H7 (cell line): ENCODE data around the gene ABCA4. TPM values are rescaled to one million over a fixed set of nuclear protein-coding genes. Genes with fewer than 3 reads are reported as not detected.
"Not testable (repeated sequence)": the region's sequence is repeated elsewhere in the genome, so short reads cannot be mapped to it uniquely, and the experiment has no call there.

Experiments
- DNase-seq: peaks from one replicate; pipeline ENCODE4 v3.0.0; 2012
- H3K27me3 ChIP-seq: 2 replicates; pipeline ENCODE4 v1.6.0; 2011; ENCODE audit warnings: mild to moderate bottlenecking, low read length; ENCODE audit not compliant: control insufficient read depth, insufficient read depth
- H3K36me3 ChIP-seq: replicated peaks from 2 replicates; pipeline ENCODE4 v1.5.1; 2011; ENCODE audit warnings: low read length; ENCODE audit not compliant: control insufficient read depth, insufficient read depth
- H3K4me3 ChIP-seq: 2 replicates; pipeline ENCODE4 v1.5.1; 2011; ENCODE audit warnings: low read depth, mild to moderate bottlenecking, control low read depth, low read length, moderate library complexity; ENCODE audit not compliant: insufficient read depth
- total RNA-seq: library from RNA; depleted of rRNA; stranded (reverse); fragments of >200 nt; shearing (Covaris generic); gene quantifications from 2 replicates; pipeline ENCODE4 v1.2.3, GENCODE V29; 2014

Gene ABCA4
- total RNA-seq, 1 experiment from 2014 or later = 0.24 TPM

- no peak overlapping the region for H3K4me3 ChIP-seq
- no peaks in the 10 kb centered on the region for H3K27me3 ChIP-seq
- no peaks in the 10 kb centered on the region for H3K36me3 ChIP-seq
- DNase-seq = no peak
These were observed 120.3 kb downstream of the ABCA4 start for GRCh38 chr1:94000510-94001282.

DNA sequence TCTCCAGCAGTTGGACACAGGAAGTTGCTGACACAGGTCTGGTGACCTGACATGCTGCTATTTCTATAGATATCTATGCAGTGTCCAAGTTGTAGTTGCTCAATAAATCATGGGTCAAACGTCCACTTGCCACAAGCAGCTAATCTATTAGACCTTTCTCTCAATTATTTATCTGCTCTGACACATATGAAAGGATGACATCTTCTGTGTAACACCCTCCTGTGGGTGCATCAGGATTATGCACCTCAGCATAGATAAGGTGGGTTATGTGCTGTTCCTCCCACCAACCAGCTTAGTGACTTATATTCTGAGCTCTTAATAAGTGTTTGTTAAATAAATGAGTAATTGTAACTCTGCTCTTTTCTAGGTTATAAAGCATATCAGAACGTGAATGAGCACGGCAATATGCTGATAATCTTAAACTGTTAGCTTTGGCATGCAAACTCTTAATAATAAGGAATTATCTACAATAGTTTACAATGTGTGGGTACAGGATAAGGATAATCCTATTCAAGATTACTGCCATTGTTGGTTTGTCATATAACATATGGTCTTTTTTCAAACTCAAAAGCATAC lies 121.0 kb downstream of the ABCA4 start:
- H3K36me3 ChIP-seq = no peaks in the 10 kb centered on the region
- no peak overlapping the region for H3K4me3 ChIP-seq
- DNase-seq = no peak
- no peaks in the 10 kb centered on the region for H3K27me3 ChIP-seq

DNA sequence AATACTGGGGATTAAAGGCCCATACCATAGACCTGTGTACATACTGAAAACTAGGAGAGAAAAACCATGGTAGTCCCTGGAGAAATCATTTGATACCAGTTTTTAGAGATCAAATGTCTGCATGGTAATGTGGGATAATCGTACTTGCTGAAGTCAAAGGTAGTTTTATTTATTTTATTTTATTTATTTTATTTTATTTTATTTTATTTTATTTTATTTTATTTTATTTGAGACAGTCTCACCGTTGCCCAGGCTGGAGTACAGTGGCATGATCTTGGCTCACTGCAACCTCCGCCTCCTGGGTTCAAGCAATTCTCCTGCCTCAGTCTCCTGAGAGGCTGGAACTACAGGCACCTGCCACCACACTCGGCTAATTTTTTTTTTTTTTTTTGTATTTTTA lies 122.4 kb downstream of the ABCA4 start:
- not testable (repeated sequence) for H3K27me3 ChIP-seq, DNase-seq, H3K36me3 ChIP-seq, H3K4me3 ChIP-seq

DNA sequence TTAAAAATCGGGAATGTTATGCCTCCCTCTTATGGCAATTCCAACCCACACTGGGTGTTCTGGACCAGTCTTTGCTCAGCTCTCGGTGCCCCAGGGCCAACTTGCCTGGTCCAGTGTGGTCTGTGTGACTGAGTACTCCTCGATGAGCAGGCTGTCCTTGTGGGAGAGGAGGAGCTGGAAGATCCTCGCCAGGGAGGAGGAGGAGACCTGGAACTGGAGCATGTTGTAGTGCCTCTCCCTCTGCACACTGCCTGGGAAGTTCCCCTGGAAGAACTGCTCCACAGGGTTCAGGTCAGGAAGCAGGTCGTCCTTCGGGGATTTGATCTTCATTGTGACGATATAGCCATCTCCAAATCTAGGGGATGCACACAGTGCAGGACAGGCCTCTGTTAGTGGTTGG lies 123.2 kb downstream of the ABCA4 start:
- H3K27me3 ChIP-seq = no peaks in the 10 kb centered on the region
- no peak overlapping the region for H3K4me3 ChIP-seq
- DNase-seq = no peak

GRCh38 chr1:93995837-93996536 lies 125.0 kb downstream of the ABCA4 start:
- no peak for DNase-seq
- Histone ChIP-seq H3K4me3 (no peak overlapping the region), H3K36me3 (no peaks in the 10 kb centered on the region), H3K27me3 (no peaks in the 10 kb centered on the region)

More for the DNA sequence above, 123.2 kb downstream of the ABCA4 start:
- H3K36me3 ChIP-seq = no peaks in the 10 kb centered on the region

DNA sequence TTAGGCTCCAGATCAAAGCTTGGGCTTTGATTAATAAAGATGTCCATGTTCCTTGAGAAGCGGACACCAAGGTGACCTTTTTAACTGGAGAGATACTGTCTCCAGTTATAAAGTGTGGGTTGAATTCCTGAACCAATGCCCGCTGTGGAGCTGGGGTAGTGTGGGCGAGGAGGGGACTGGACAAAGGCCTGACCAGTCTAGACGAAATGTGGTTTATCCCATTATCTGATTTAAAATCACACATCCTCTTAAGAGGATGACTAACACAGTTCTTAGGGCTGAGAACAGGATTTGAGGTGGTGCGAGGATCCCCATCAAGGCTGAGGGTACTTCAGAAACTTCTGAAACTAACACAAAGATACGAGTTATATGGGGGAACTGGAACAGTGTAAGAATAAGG lies 127.2 kb downstream of the ABCA4 start:
- Histone ChIP-seq H3K27me3 (no peaks in the 10 kb centered on the region), H3K36me3 (no peaks in the 10 kb centered on the region), H3K4me3 (no peak overlapping the region)
- DNase-seq = no peak

DNA sequence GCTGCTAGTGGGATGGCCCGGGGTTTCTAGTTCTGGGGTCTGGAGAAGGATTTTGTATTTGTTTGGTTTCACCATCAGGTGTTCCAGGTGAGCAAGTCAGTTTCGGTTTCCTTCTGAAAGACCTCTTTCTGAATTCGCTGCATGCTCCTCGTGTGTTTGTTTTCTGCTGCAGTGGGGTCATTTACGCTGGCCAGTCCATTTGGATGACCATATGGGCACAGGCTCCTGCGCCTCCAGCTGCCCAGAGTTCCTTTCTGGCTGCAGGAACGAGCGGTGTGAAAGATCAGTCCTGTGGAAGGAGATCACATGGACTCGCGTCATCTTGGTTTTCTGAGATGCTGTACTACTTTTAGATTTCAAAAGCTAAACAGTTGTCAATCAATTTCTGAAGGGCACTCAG lies 128.0 kb downstream of the ABCA4 start:
- no peaks in the 10 kb centered on the region for H3K27me3 ChIP-seq
- no peak overlapping the region for H3K4me3 ChIP-seq
- no peak for DNase-seq
- H3K36me3 ChIP-seq = no peaks in the 10 kb centered on the region

DNA sequence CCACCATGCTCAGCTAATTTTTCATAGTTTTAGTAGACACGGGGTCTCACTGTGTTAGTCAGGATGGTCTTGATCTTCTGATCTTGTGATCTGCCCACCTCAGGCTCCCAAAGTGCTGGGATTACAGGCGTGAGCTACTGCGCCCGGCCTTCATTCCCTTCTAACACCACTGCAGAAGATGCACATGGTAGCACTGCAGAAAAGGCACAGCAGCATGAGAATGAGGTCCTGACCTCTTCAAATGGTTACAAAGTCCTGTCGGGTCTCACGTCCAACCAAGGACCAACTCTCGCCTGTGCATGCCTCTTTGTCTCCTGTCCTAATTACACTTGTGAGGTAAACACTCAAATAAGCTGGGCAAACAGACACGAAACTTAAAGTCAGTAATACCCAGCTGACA lies 128.8 kb downstream of the ABCA4 start:
- no peak for DNase-seq
- no peak overlapping the region for H3K4me3 ChIP-seq
- no peaks in the 10 kb centered on the region for H3K27me3 ChIP-seq
- no peaks in the 10 kb centered on the region for H3K36me3 ChIP-seq

- no peak for DNase-seq
- H3K36me3 ChIP-seq = no peaks in the 10 kb centered on the region
- no peak overlapping the region for H3K4me3 ChIP-seq
- no peaks in the 10 kb centered on the region for H3K27me3 ChIP-seq
These were observed 129.7 kb downstream of the ABCA4 start for GRCh38 chr1:93991271-93991670.

GRCh38 chr1:93990477-93990876 lies 130.5 kb downstream of the ABCA4 start:
- not testable (repeated sequence) for DNase-seq, H3K27me3 ChIP-seq, H3K4me3 ChIP-seq, H3K36me3 ChIP-seq

GRCh38 chr1:93990010-93990409 lies 130.9 kb downstream of the ABCA4 start:
- no peak overlapping the region for H3K4me3 ChIP-seq

GRCh38 chr1:93989601-93990000 lies 131.3 kb downstream of the ABCA4 start:
- Histone ChIP-seq H3K27me3 (no peaks in the 10 kb centered on the region), H3K36me3 (no peaks in the 10 kb centered on the region), H3K4me3 (no peak overlapping the region)
- DNase-seq = no peak

More at GRCh38 chr1:93990010-93990409, 130.9 kb downstream of the ABCA4 start:
- DNase-seq = no peak
- H3K36me3 ChIP-seq = no peaks in the 10 kb centered on the region
- no peaks in the 10 kb centered on the region for H3K27me3 ChIP-seq

DNA sequence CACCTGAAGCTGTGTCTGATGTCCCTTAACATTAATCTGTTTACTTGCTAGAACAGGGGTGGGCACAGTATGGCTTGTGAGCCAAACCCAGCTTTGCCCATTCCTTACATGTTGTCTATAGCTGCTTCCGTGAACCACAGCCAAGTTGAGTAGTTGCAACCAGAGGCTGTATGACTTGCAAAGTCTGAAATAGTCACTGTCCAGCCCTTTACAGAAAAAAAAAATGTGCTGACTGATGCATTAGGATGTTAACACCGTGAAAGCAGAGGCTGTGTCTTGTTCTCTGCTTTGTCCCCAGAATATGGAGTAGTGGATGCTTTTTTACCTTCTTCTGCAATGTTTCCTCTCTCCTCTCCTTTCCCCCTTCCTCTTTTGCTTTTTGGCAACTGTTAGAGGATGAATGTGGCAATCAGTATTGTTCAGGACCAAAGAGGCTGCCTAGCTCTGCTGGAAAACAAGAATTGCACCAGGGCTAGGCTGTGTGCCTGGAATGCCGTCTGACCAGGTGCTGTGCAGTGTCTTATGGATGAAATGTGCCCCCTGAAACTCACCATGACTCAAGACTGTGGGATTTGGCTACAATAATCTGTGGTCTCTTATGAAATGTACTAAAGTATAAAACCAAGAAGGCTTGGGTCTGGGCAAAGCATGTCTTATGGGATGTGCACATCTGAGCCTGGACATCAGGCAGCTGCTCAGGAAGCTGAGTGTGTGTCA lies 132.2 kb downstream of the ABCA4 start:
- no peak for DNase-seq
- Histone ChIP-seq H3K27me3 (no peaks in the 10 kb centered on the region), H3K4me3 (no peak overlapping the region), H3K36me3 (no peaks in the 10 kb centered on the region)

DNA sequence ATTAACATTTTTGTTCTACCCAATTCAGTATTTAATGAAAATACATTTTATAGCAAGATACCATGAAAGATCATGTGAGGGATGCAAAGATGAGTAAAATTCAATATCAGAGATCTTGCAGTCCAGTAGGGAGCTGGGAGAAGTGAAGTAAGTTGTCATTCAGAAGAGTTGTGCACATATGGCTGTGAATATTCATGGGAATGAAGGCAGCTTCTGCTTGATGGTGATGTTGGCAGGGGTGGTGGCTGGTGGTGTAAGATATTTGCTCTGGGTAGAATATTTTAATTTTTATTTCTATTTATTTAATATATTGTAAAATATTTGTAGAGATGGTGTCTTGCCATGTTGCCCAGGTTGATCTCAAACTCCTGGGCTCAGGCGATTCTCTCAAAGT lies 139.7 kb downstream of the ABCA4 start:
- H3K27me3 ChIP-seq = no peaks in the 10 kb centered on the region; the same call in 1 of the 2 replicates
- DNase-seq = no peak
- H3K4me3 ChIP-seq = no peak overlapping the region
- no peaks in the 10 kb centered on the region for H3K36me3 ChIP-seq
